ENCODE data around the gene ZNF587. TPM values are rescaled to one million over a fixed set of nuclear protein-coding genes. Genes with fewer than 3 reads are reported as not detected.

The ZNF587 gene
- total RNA-seq, 1 experiment from 2014 or later: 25.9 TPM

DNA sequence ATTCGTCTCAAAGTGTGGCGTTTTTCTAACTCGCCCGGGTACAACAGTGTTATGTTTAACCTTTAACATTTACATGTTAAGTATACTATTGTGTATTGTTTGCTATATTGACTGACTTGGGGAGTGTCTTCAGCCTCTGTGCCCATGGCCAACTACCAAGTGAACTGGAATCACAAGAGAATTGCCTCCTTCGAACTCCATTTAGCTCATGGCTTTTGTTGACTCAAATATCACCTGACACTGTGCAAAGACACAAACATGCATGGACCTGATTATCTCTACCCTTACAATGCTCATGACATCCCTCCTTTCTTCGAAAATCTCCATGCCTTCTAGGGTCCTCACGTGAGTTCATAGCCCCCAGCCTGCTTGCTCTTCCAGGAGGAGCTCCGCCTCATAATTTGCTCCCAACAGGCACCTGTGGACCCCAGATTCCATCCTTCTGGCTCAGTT is 38.5 kb downstream of the ZNF587 start:
- ChIA-PET CTCF (no interaction called here), POLR2A (no interaction called here), RAD21 (ENCODE audit: low non-redundant PET in 1 of 2, low total read pairs in 2 of 2, uncharacterized antibody in 2 of 2, unreplicated experiment in 2 of 2) (no interaction called here)
- Histone ChIP-seq H3K36me3 (ENCODE audit: control insufficient read depth in 1 of 2, insufficient read depth in 2 of 2, low read length in 2 of 2) (no peaks in the 10 kb centered on the region), H3K4me1 (ENCODE audit: control insufficient read depth in 1 of 2, insufficient read depth in 2 of 2, low read length in 2 of 2) (no peaks in the 10 kb centered on the region), H4K20me1 (ENCODE audit: insufficient read depth) (no peaks in the 10 kb centered on the region), H3K79me2 (ENCODE audit: insufficient read depth, low read length) (no peaks in the 10 kb centered on the region), H3K27ac (ENCODE audit: low read depth, low read length) (no peak overlapping the region), H2AFZ (ENCODE audit: low read depth, low read length, poor library complexity, severe bottlenecking) (no peak overlapping the region), H3K4me2 (ENCODE audit: low read length) (no peak overlapping the region), H3K9me3 (ENCODE audit: control insufficient read depth in 1 of 2, insufficient read depth in 1 of 2, low read depth in 1 of 2, low read length in 2 of 2) (peaks cover 0 to 16% of the 10 kb centered on the region in 2 experiments; a peak in 1 of 4 replicates), H3K27me3 (ENCODE audit: insufficient read depth, low read length) (no peaks in the 10 kb centered on the region), H3K9me2 (ENCODE audit: insufficient read depth) (no peaks in the 10 kb centered on the region), H3K4me3 (replicated peaks in 1 of 2; ENCODE audit: low read depth in 1 of 2, low read length in 2 of 2) (no peak overlapping the region), H3K9ac (ENCODE audit: low read length) (no peak overlapping the region)
- no peak for DNase-seq (ENCODE audit: low read depth, low spot score)
- no TSS peak for BruUV-seq (replicated peaks)
- TF ChIP-seq ZFX (IDR thresholded peaks at IDR 0.05) (no peak), TCF7L2 (IDR thresholded peaks at IDR 0.05; ENCODE audit: borderline replicate concordance, extremely low read depth, insufficient read depth, insufficient read length) (no peak), JUND (IDR thresholded peaks at IDR 0.05) (no peak), EGR1 (IDR thresholded peaks at IDR 0.05; ENCODE audit: low read depth) (no peak), CTCF (IDR thresholded peaks at IDR 0.05 in 2 of 3, conservative IDR thresholded peaks at IDR 0.05 in 1 of 3; ENCODE audit: borderline replicate concordance in 1 of 3, insufficient read depth in 1 of 3, low read depth in 2 of 3, low read length in 2 of 3) (no peak), EZH2phosphoT487 (IDR thresholded peaks at IDR 0.05; ENCODE audit: borderline replicate concordance) (no peak), YY1 (IDR thresholded peaks at IDR 0.05; ENCODE audit: extremely low read depth, insufficient replicate concordance, low read depth, low read length) (no peak)
- TF ChIP-seq, protein P1, sequence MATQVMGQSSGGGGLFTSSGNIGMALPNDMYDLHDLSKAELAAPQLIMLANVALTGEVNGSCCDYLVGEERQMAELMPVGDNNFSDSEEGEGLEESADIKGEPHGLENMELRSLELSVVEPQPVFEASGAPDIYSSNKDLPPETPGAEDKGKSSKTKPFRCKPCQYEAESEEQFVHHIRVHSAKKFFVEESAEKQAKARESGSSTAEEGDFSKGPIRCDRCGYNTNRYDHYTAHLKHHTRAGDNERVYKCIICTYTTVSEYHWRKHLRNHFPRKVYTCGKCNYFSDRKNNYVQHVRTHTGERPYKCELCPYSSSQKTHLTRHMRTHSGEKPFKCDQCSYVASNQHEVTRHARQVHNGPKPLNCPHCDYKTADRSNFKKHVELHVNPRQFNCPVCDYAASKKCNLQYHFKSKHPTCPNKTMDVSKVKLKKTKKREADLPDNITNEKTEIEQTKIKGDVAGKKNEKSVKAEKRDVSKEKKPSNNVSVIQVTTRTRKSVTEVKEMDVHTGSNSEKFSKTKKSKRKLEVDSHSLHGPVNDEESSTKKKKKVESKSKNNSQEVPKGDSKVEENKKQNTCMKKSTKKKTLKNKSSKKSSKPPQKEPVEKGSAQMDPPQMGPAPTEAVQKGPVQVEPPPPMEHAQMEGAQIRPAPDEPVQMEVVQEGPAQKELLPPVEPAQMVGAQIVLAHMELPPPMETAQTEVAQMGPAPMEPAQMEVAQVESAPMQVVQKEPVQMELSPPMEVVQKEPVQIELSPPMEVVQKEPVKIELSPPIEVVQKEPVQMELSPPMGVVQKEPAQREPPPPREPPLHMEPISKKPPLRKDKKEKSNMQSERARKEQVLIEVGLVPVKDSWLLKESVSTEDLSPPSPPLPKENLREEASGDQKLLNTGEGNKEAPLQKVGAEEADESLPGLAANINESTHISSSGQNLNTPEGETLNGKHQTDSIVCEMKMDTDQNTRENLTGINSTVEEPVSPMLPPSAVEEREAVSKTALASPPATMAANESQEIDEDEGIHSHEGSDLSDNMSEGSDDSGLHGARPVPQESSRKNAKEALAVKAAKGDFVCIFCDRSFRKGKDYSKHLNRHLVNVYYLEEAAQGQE (IDR thresholded peaks at IDR 0.05; ENCODE audit: low read depth): no peak
- TF ChIP-seq, protein P2, sequence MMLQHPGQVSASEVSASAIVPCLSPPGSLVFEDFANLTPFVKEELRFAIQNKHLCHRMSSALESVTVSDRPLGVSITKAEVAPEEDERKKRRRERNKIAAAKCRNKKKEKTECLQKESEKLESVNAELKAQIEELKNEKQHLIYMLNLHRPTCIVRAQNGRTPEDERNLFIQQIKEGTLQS (IDR thresholded peaks at IDR 0.05): no peak
- intact Hi-C loops (cut with micrococcal nuclease): no loop called here
- no peak for ATAC-seq

Measured in HCT116 (cell line).